Caco-2 (cell line): ENCODE measurements around the gene ATRX. TPM values are rescaled to one million over a fixed set of nuclear protein-coding genes. Genes with fewer than 3 reads are reported as not detected.

ENCODE experiments used
- BruUV-seq: library from RNA; stranded (reverse); fragments of 400-500 nt; replicated peaks from 2 replicates; lab custom pipeline; 2021; lab: Mats Ljungman, UMichigan
- CTCF ChIA-PET: fragments of 300-600 bp; sonication (Branson Sonifier 250); formaldehyde crosslinking; loops from one replicate; lab custom pipeline; 2022; ENCODE audit warnings: antibody characterized with exemption; lab: Charles Lee
- POLR2A ChIA-PET: fragments of 300-600 bp; sonication (Branson Sonifier 250); formaldehyde crosslinking; loops from one replicate; lab custom pipeline; 2022; ENCODE audit warnings: antibody characterized with exemption; lab: Charles Lee
- DNase-seq, 2 experiments: peaks; one replicate each; pipeline versions ENCODE4 v3.0.0 to v3.0.0-alpha.2; 2020 to 2022
- H3K27me3 ChIP-seq: replicated peaks from 2 replicates; pipeline ENCODE4 v1.6.0; 2011; ENCODE audit warnings: low read length; ENCODE audit not compliant: control insufficient read depth, insufficient read depth
- H3K36me3 ChIP-seq: 2 replicates; pipeline ENCODE4 v1.5.1; 2011; ENCODE audit warnings: low read length; ENCODE audit not compliant: control insufficient read depth, insufficient read depth
- H3K4me1 ChIP-seq: fragments of 250-450 bp; sonication (Bioruptor Pico); 2 replicates; pipeline ENCODE4 v1.5.1; 2020; ENCODE audit warnings: mild to moderate bottlenecking
- H3K4me3 ChIP-seq: 2 replicates; pipeline ENCODE4 v1.5.1; 2011; ENCODE audit warnings: low read depth, mild to moderate bottlenecking, control low read depth, low read length
- H3K9me3 ChIP-seq: fragments of 250-450 bp; sonication (Bioruptor Pico); 2 replicates; pipeline ENCODE4 v1.5.1; 2020; ENCODE audit warnings: mild to moderate bottlenecking, moderate library complexity
- H3K27ac Mint-ChIP-seq: one replicate; pipeline ENCODE4 v1.8.0; 2022; ENCODE audit warnings: mixed read lengths; ENCODE audit not compliant: unreplicated experiment
- H3K27me3 Mint-ChIP-seq: one replicate; pipeline ENCODE4 v1.8.0; 2022; ENCODE audit warnings: mixed read lengths; ENCODE audit not compliant: insufficient read depth, unreplicated experiment
- H3K36me3 Mint-ChIP-seq: one replicate; pipeline ENCODE4 v1.8.0; 2022; ENCODE audit warnings: mild to moderate bottlenecking, mixed read lengths; ENCODE audit not compliant: insufficient read depth, unreplicated experiment
- H3K4me1 Mint-ChIP-seq: one replicate; pipeline ENCODE4 v1.8.0; 2022; ENCODE audit warnings: low read depth, mixed read lengths; ENCODE audit not compliant: unreplicated experiment
- H3K4me3 Mint-ChIP-seq: one replicate; pipeline ENCODE4 v1.8.0; 2022; ENCODE audit warnings: mild to moderate bottlenecking, moderate library complexity, mixed read lengths; ENCODE audit not compliant: unreplicated experiment
- H3K9me3 Mint-ChIP-seq: one replicate; pipeline ENCODE4 v1.8.0; 2022; ENCODE audit warnings: mixed read lengths; ENCODE audit not compliant: unreplicated experiment
- CTCF ChIP-seq, 2 experiments: fragments of 200-600 bp in 1 of 2; IDR thresholded peaks; 1 replicate in 1 of 2; 2 replicates in 1 of 2; pipeline versions ENCODE4 v1.5.1 to v1.8.0; 2011 to 2022; ENCODE audit warnings: antibody characterized with exemption in 1 of 2, control low read depth in 1 of 2, inconsistent platforms in 1 of 2, low read depth in 1 of 2, low read length in 1 of 2, mild to moderate bottlenecking in 1 of 2, moderate library complexity in 1 of 2; ENCODE audit not compliant: insufficient read depth in 1 of 2, severe bottlenecking in 1 of 2, unreplicated experiment in 1 of 2
- intact Hi-C: fragments of 100-400 bp; cut with micrococcal nuclease; formaldehyde crosslinking; loops from one replicate; pipeline ENCODE4 v1.10.0; 2022; ENCODE audit not compliant: unreplicated experiment
- total RNA-seq: library from RNA; stranded (reverse); gene quantifications from 2 replicates; pipeline ENCODE4 v1.2.3, GENCODE V29; 2022

The ATRX gene
- total RNA-seq, 1 experiment from 2014 or later, result 61.2 TPM

GRCh38 chrX:77723681-77724080 lies 62.3 kb downstream of the ATRX start:
- Histone ChIP-seq H3K27me3 (no peaks in the 10 kb centered on the region), H3K9me3 (no peaks in the 10 kb centered on the region), H3K4me1 (no peaks in the 10 kb centered on the region), H3K36me3 (no peaks in the 10 kb centered on the region), H3K4me3 (no peak overlapping the region)
- DNase-seq, result no peak
- CTCF ChIA-PET, result no interaction called here
- H3K9me3 Mint-ChIP-seq, result no peaks in the 10 kb centered on the region
- no peaks in the 10 kb centered on the region for H3K27me3 Mint-ChIP-seq
- peaks cover 15% of the 10 kb centered on the region for H3K4me1 Mint-ChIP-seq
- intact Hi-C loops, result no loop called here
- H3K27ac Mint-ChIP-seq, result no peak overlapping the region
- no peak for TF ChIP-seq CTCF (IDR thresholded peaks at IDR 0.05; ENCODE audit: insufficient read depth in 1 of 2, low read depth in 1 of 2, low read length in 1 of 2, severe bottlenecking in 1 of 2, unreplicated experiment in 1 of 2)
- peaks cover 7% of the 10 kb centered on the region for H3K36me3 Mint-ChIP-seq
- POLR2A ChIA-PET, result no interaction called here
- no TSS peak for BruUV-seq
- H3K4me3 Mint-ChIP-seq, result no peak overlapping the region

DNA sequence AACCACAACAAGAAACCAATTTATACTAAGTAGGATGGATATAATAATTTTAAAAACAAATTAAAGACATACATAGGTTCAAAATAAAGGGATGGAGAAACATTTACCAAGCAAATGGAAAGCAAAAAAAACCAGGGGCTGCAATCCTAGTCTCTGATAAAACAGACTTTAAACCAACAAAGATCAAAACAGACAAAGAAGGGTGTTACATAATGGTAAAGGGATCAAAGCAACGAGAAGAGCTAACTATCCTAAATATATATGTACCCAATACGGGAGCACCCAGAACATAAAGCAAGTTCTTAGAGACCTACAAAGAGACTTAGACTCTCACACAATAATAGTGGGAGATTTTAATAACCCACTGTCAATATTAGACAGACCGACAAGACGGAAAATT lies 66.6 kb downstream of the ATRX start:
- no peaks in the 10 kb centered on the region for H3K36me3 ChIP-seq
- no peaks in the 10 kb centered on the region for H3K4me1 ChIP-seq
- no peak overlapping the region for H3K4me3 ChIP-seq
- BruUV-seq, result no TSS peak
- no peaks in the 10 kb centered on the region for H3K27me3 ChIP-seq
- H3K9me3 ChIP-seq, result no peaks in the 10 kb centered on the region
- CTCF ChIA-PET, result no interaction called here
- H3K4me3 Mint-ChIP-seq, result peak overlapping the region; percentile 12
- H3K4me1 Mint-ChIP-seq, result peaks cover 15% of the 10 kb centered on the region
- intact Hi-C loops, result no loop called here
- H3K27ac Mint-ChIP-seq, result no peak overlapping the region
- no peak for DNase-seq
- peaks cover 7% of the 10 kb centered on the region for H3K36me3 Mint-ChIP-seq
- no peaks in the 10 kb centered on the region for H3K9me3 Mint-ChIP-seq
- POLR2A ChIA-PET, result no interaction called here
- H3K27me3 Mint-ChIP-seq, result no peaks in the 10 kb centered on the region
- TF ChIP-seq CTCF (IDR thresholded peaks at IDR 0.05; ENCODE audit: insufficient read depth in 1 of 2, low read depth in 1 of 2, low read length in 1 of 2, severe bottlenecking in 1 of 2, unreplicated experiment in 1 of 2), result no peak

GRCh38 chrX:77704881-77705280 lies 81.1 kb downstream of the ATRX start:
- Histone ChIP-seq H3K36me3 (no peaks in the 10 kb centered on the region), H3K4me1 (no peaks in the 10 kb centered on the region), H3K27me3 (no peaks in the 10 kb centered on the region), H3K4me3 (no peak overlapping the region), H3K9me3 (no peaks in the 10 kb centered on the region)
- Mint-ChIP-seq H3K27me3 (no peaks in the 10 kb centered on the region), H3K36me3 (peaks cover 12% of the 10 kb centered on the region), H3K4me1 (no peaks in the 10 kb centered on the region), H3K27ac (no peak overlapping the region), H3K4me3 (no peak overlapping the region), H3K9me3 (no peaks in the 10 kb centered on the region)
- intact Hi-C loops, result no loop called here
- BruUV-seq, result no TSS peak
- POLR2A ChIA-PET, result no interaction called here
- CTCF ChIA-PET, result no interaction called here
- no peak for DNase-seq
- TF ChIP-seq CTCF (IDR thresholded peaks at IDR 0.05; ENCODE audit: insufficient read depth in 1 of 2, low read depth in 1 of 2, low read length in 1 of 2, severe bottlenecking in 1 of 2, unreplicated experiment in 1 of 2), result no peak
